HG03457 (cell line): ENCODE data around the gene RCAN1.
"Not testable (repeated sequence)": the region's sequence is repeated elsewhere in the genome, so short reads cannot be mapped to it uniquely, and the experiment has no call there.

ENCODE experiments used
- ATAC-seq: cut with Tn5 transposase; IDR thresholded peaks from one replicate; pipeline ENCODE4 v1.9.1; 2021; ENCODE audit warnings: moderate number of reproducible peaks; ENCODE audit not compliant: unreplicated experiment

Gene RCAN1

GRCh38 chr21:34519016-34519415 lies 95.9 kb downstream of the RCAN1 start:
- ATAC-seq = no peak

GRCh38 chr21:34518301-34518700 lies 96.6 kb downstream of the RCAN1 start:
- no peak for ATAC-seq

GRCh38 chr21:34517491-34518245 lies 97.2 kb downstream of the RCAN1 start:
- ATAC-seq = no peak

- no peak for ATAC-seq
Observed at GRCh38 chr21:34517039-34517438, 97.9 kb downstream of the RCAN1 start.

- no peak for ATAC-seq
Observed at GRCh38 chr21:34514576-34515115, 100.3 kb downstream of the RCAN1 start.

GRCh38 chr21:34513129-34513675 lies 101.7 kb downstream of the RCAN1 start:
- no peak for ATAC-seq

- no peak for ATAC-seq
Observed at GRCh38 chr21:34511787-34512455, 103.0 kb downstream of the RCAN1 start, which contains the start of gene KCNE1. TSS of gene KCNE1 (minus strand) at chr21:34512210. CDS start at chr21:34449634, 62,576 bp downstream.

GRCh38 chr21:34511181-34511580 lies 103.7 kb downstream of the RCAN1 start:
- no peak for ATAC-seq

- ATAC-seq = no peak
Observed at GRCh38 chr21:34510148-34511142, 104.5 kb downstream of the RCAN1 start.

- ATAC-seq = no peak
Observed at GRCh38 chr21:34509151-34509550, 105.8 kb downstream of the RCAN1 start.

GRCh38 chr21:34504595-34504994 lies 110.3 kb downstream of the RCAN1 start:
- ATAC-seq = no peak

- no peak for ATAC-seq
Observed at GRCh38 chr21:34502480-34503106, 112.3 kb downstream of the RCAN1 start.

- ATAC-seq = no peak
Observed at GRCh38 chr21:34501716-34502115, 113.2 kb downstream of the RCAN1 start.

GRCh38 chr21:34500191-34500590 lies 114.7 kb downstream of the RCAN1 start:
- no peak for ATAC-seq

- no peak for ATAC-seq
Observed at GRCh38 chr21:34499116-34499515, 115.8 kb downstream of the RCAN1 start.

- ATAC-seq = no peak
Observed at GRCh38 chr21:34498623-34499022, 116.3 kb downstream of the RCAN1 start.

GRCh38 chr21:34483854-34484253 lies 131.1 kb downstream of the RCAN1 start:
- ATAC-seq = not testable (repeated sequence)

- ATAC-seq = not testable (repeated sequence)
Observed at GRCh38 chr21:34483435-34483834, 131.5 kb downstream of the RCAN1 start.

GRCh38 chr21:34467333-34467732 lies 147.6 kb downstream of the RCAN1 start:
- ATAC-seq = not testable (repeated sequence)
